Testis (tissue), 2 donors: ENCODE measurements around the gene GRIN3B.

ENCODE experiments used
- CTCF ChIP-seq, 3 experiments: fragments of 450-650 bp in 2 of 3; fragments of 200-600 bp in 1 of 3; sonication (generic) in 1 of 3; IDR thresholded peaks; one replicate each; pipeline ENCODE4 v1.5.1; 2016 to 2019; ENCODE audit warnings: antibody characterized with exemption in 3 of 3, mild to moderate bottlenecking in 2 of 3, moderate library complexity in 1 of 3
- POLR2A ChIP-seq: fragments of 450-650 bp; IDR thresholded peaks from one replicate; pipeline ENCODE4 v1.6.1; 2017; ENCODE audit warnings: antibody characterized with exemption, mild to moderate bottlenecking, moderate library complexity

GRCh38 chr19:1016647-1017114, 16.5 kb downstream of the GRIN3B start:
- no peak for TF ChIP-seq CTCF (IDR thresholded peaks at IDR 0.05)
- TF ChIP-seq POLR2A = no peak
